Testis (tissue), 3 donors: ENCODE results near the gene USP19. TPM values are rescaled to one million over a fixed set of nuclear protein-coding genes. Genes with fewer than 3 reads are reported as not detected.

Experiments used
- DNase-seq: peaks from one replicate; pipeline ENCODE4 v3.0.0-alpha.2; 2019
- H3K27ac ChIP-seq, 2 donors: fragments of 200-600 bp; sonication (generic); one replicate each; pipeline ENCODE4 v1.5.1; 2019
- H3K27me3 ChIP-seq: fragments of 200-600 bp; sonication (generic); one replicate; pipeline ENCODE4 v1.5.1; 2019
- H3K36me3 ChIP-seq: fragments of 200-600 bp; sonication (generic); one replicate; pipeline ENCODE4 v1.5.1; 2017; ENCODE audit warnings: low read depth; ENCODE audit errors: missing control alignments
- H3K4me1 ChIP-seq: fragments of 200-600 bp; sonication (generic); one replicate; pipeline ENCODE4 v1.5.1; 2019
- H3K4me3 ChIP-seq, 2 donors: fragments of 200-600 bp; sonication (generic); one replicate each; pipeline ENCODE4 v1.5.1; 2017 to 2019
- H3K9me3 ChIP-seq: fragments of 200-600 bp; sonication (generic); one replicate; pipeline ENCODE4 v1.5.1; 2017
- POLR2A ChIP-seq: fragments of 450-650 bp; IDR thresholded peaks from one replicate; pipeline ENCODE4 v1.6.1; 2017; ENCODE audit warnings: antibody characterized with exemption, mild to moderate bottlenecking, moderate library complexity
- WGBS, 2 donors: methylation state at CpG; one replicate each; pipeline ENCODE4 v1.1.5; 2018; 5-methylcytosine and 5-hydroxymethylcytosine counted together
- intact Hi-C: fragments of 100-400 bp; cut with DNase I; formaldehyde crosslinking; loops from one replicate; pipeline ENCODE4 v1.15.1; 2023; ENCODE audit warnings: low total_unique reads
- polyA plus RNA-seq: library from polyadenylated mRNA; stranded (reverse); fragments of 350-450 nt; fragmentation: Illumina TruSeq; extraction: RNeasy Lipid Tissue Mini Kit (QIAGEN cat#74804); gene quantifications from one replicate; pipeline ENCODE4 v1.2.3, GENCODE V29; 2014; ENCODE audit warnings: low read depth, low replicate concordance; ENCODE audit not compliant: insufficient read depth
- total RNA-seq, 2 donors: library from RNA; depleted of rRNA; stranded (reverse); fragments of >200 nt; gene quantifications; one replicate each; pipeline ENCODE4 v1.2.3, GENCODE V29; 2016
- TF ChIP-seq, protein P1 (sequence below), 3 experiments: fragments of 450-650 bp in 2 of 3; fragments of 200-600 bp in 1 of 3; sonication (generic) in 1 of 3; IDR thresholded peaks; one replicate each; pipeline ENCODE4 v1.5.1; 2016 to 2019; ENCODE audit warnings: antibody characterized with exemption in 3 of 3, mild to moderate bottlenecking in 2 of 3, moderate library complexity in 1 of 3

The USP19 gene
- total and polyA plus RNA-seq, 3 donors from 2014 or later = 77.2 to 102 (median 82.7) TPM

- intact Hi-C loops = no loop called here
- no peaks in the 10 kb centered on the region for H3K27me3 ChIP-seq
- no peak overlapping the region for H3K4me3 ChIP-seq
- H3K9me3 ChIP-seq = no peaks in the 10 kb centered on the region
- no peak overlapping the region for H3K27ac ChIP-seq
- H3K4me1 ChIP-seq = peaks cover 20% of the 10 kb centered on the region
- no peaks in the 10 kb centered on the region for H3K36me3 ChIP-seq
- 82 to 90% methylated on average over 13 to 17 of the region's 17 CpGs for WGBS, 2 donors
- DNase-seq = no peak
- TF ChIP-seq, protein P1, sequence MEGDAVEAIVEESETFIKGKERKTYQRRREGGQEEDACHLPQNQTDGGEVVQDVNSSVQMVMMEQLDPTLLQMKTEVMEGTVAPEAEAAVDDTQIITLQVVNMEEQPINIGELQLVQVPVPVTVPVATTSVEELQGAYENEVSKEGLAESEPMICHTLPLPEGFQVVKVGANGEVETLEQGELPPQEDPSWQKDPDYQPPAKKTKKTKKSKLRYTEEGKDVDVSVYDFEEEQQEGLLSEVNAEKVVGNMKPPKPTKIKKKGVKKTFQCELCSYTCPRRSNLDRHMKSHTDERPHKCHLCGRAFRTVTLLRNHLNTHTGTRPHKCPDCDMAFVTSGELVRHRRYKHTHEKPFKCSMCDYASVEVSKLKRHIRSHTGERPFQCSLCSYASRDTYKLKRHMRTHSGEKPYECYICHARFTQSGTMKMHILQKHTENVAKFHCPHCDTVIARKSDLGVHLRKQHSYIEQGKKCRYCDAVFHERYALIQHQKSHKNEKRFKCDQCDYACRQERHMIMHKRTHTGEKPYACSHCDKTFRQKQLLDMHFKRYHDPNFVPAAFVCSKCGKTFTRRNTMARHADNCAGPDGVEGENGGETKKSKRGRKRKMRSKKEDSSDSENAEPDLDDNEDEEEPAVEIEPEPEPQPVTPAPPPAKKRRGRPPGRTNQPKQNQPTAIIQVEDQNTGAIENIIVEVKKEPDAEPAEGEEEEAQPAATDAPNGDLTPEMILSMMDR (IDR thresholded peaks at IDR 0.05) = no peak
- TF ChIP-seq POLR2A = no peak
Measured at GRCh38 chr3:49122886-49123545, 2.4 kb upstream of the USP19 start.

GRCh38 chr3:49122451-49122850 lies 1.8 kb upstream of the USP19 start:
- H3K36me3 ChIP-seq = no peaks in the 10 kb centered on the region
- no peak overlapping the region for H3K4me3 ChIP-seq
- intact Hi-C loops = no loop called here
- 74 to 77% methylated on average over 6 to 7 of the region's 7 CpGs for WGBS, 2 donors
- no peak for DNase-seq
- H3K27ac ChIP-seq = no peak overlapping the region
- TF ChIP-seq, protein P1 (IDR thresholded peaks at IDR 0.05) = no peak
- no peak for TF ChIP-seq POLR2A
- H3K9me3 ChIP-seq = no peaks in the 10 kb centered on the region
- peaks cover 20% of the 10 kb centered on the region for H3K4me1 ChIP-seq
- no peaks in the 10 kb centered on the region for H3K27me3 ChIP-seq

- Histone ChIP-seq H3K4me3 (no peak overlapping the region), H3K36me3 (no peaks in the 10 kb centered on the region), H3K4me1 (peaks cover 20% of the 10 kb centered on the region), H3K9me3 (no peaks in the 10 kb centered on the region), H3K27me3 (no peaks in the 10 kb centered on the region), H3K27ac (no peak overlapping the region)
- DNase-seq = no peak
- intact Hi-C loops = no loop called here
- TF ChIP-seq, protein P1 (IDR thresholded peaks at IDR 0.05) = no peak
- WGBS, 2 donors = 89 to 90% methylated on average over 12 of the region's 12 CpGs
Measured at GRCh38 chr3:49122022-49122421, 1.4 kb upstream of the USP19 start.

- Histone ChIP-seq H3K27me3 (no peaks in the 10 kb centered on the region), H3K4me1 (peaks cover 20% of the 10 kb centered on the region), H3K9me3 (no peaks in the 10 kb centered on the region), H3K36me3 (no peaks in the 10 kb centered on the region), H3K27ac (peak overlapping the region; percentile 89 to 90), H3K4me3 (peak overlapping the region; percentile 74 to 96)
- TF ChIP-seq, protein P1 (IDR thresholded peaks at IDR 0.05) = no peak
- no peak for TF ChIP-seq POLR2A
- no peak for DNase-seq
- WGBS, 2 donors = 57 to 61% methylated on average over 13 to 17 of the region's 17 CpGs
- intact Hi-C loops = no loop called here
Measured at GRCh38 chr3:49121132-49121736, 611 bp upstream of the USP19 start.

DNA sequence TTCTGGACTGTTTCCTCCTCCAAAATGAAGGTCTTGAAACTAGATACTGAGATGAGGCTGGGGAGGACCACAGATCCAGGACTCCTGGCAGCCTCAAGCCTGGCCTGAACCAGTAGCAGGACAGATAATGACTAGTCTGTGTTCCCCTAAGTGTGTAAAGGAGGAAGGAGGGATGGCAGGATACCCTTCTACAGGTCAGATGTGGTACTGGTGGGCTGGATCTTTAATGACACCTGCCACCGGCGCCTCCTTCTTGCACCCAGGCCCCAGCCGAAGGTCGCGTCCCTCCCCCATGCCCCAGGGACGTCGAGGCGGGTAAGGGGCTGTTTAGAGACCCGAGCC lies 556 bp downstream of the USP19 start:
- H3K27me3 ChIP-seq = no peaks in the 10 kb centered on the region
- intact Hi-C loops = no loop called here
- 0% methylated on average over 9 of the region's 9 CpGs; no CpG with 5 or more reads in 1 of the 2 donors for WGBS, 2 donors
- no peaks in the 10 kb centered on the region for H3K9me3 ChIP-seq
- peak overlapping the region; percentile 74 to 96 for H3K4me3 ChIP-seq
- H3K4me1 ChIP-seq = peaks cover 20% of the 10 kb centered on the region
- H3K27ac ChIP-seq = peak overlapping the region; percentile 89 to 90
- TF ChIP-seq, protein P1 (IDR thresholded peaks at IDR 0.05) = no peak
- TF ChIP-seq POLR2A = no peak
- no peaks in the 10 kb centered on the region for H3K36me3 ChIP-seq
- no peak for DNase-seq
